Gastrocnemius medialis (tissue), 4 donors: ENCODE data around the gene ABHD17A.

Experiments
- POLR2A ChIP-seq, 2 donors: fragments of 450-650 bp; IDR thresholded peaks; one replicate each; pipeline ENCODE4 v1.6.1; 2017; ENCODE audit warnings: antibody characterized with exemption in 2 of 2, mild to moderate bottlenecking in 2 of 2, moderate library complexity in 2 of 2
- TF ChIP-seq, protein P1 (sequence below), 5 experiments: fragments of 450-650 bp in 3 of 5; fragments of 200-600 bp in 2 of 5; sonication (generic) in 2 of 5; IDR thresholded peaks in 4 of 5; conservative IDR thresholded peaks in 1 of 5; 1 replicate in 4 of 5; 2 replicates in 1 of 5; pipeline ENCODE4 v1.5.1; 2016 to 2019; ENCODE audit warnings: antibody characterized with exemption in 5 of 5, mild to moderate bottlenecking in 3 of 5, moderate library complexity in 3 of 5

GRCh38 chr19:1854542-1855039, 30.7 kb downstream of the ABHD17A start:
- TF ChIP-seq, protein P1, sequence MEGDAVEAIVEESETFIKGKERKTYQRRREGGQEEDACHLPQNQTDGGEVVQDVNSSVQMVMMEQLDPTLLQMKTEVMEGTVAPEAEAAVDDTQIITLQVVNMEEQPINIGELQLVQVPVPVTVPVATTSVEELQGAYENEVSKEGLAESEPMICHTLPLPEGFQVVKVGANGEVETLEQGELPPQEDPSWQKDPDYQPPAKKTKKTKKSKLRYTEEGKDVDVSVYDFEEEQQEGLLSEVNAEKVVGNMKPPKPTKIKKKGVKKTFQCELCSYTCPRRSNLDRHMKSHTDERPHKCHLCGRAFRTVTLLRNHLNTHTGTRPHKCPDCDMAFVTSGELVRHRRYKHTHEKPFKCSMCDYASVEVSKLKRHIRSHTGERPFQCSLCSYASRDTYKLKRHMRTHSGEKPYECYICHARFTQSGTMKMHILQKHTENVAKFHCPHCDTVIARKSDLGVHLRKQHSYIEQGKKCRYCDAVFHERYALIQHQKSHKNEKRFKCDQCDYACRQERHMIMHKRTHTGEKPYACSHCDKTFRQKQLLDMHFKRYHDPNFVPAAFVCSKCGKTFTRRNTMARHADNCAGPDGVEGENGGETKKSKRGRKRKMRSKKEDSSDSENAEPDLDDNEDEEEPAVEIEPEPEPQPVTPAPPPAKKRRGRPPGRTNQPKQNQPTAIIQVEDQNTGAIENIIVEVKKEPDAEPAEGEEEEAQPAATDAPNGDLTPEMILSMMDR (IDR thresholded peaks at IDR 0.05 in 4 of 5, conservative IDR thresholded peaks at IDR 0.05 in 1 of 5) = no peak
- TF ChIP-seq POLR2A (IDR thresholded peaks at IDR 0.05) = no peak
